ENCODE data around the gene TTC1. TPM values are rescaled to one million over a fixed set of nuclear protein-coding genes. Genes with fewer than 3 reads are reported as not detected.

The TTC1 gene
- total and polyA plus RNA-seq, 9 of the 15 experiments (the other 6 are each of a cell fraction or from before 2014, with no cell fraction given) = 51.9 to 173 (median 87.7) TPM

- DNase-seq (ENCODE audit: extremely low read depth in 1 of 4, low spot score in 3 of 4) (peak in 1 of 4 experiments; percentile 15), ATAC-seq (peak; percentile 58), FAIRE-seq (no peak)
- peak overlapping the region; percentile 91 to 92 for H3K9ac ChIP-seq (ENCODE audit: insufficient read depth in 1 of 2, low read depth in 2 of 2, low read length in 2 of 2)
- under 1% methylated on average over 11 of the region's 11 CpGs for WGBS (ENCODE audit: insufficient coverage, low coverage, missing lambda C conversion rate)
- peaks cover 34% of the 10 kb centered on the region for H3K36me3 ChIP-seq (ENCODE audit: control insufficient read depth, insufficient read depth, low read length)
- intact Hi-C loops (cut with micrococcal nuclease) = no loop called here
- peak overlapping the region; percentile 89 for H3K27ac ChIP-seq (ENCODE audit: extremely low read depth, low read depth, low read length)
- BruUV-seq (replicated peaks) = no TSS peak
- no peaks in the 10 kb centered on the region for H3K9me1 ChIP-seq (ENCODE audit: control insufficient read depth, insufficient read depth, low read length)
- peak overlapping the region; percentile 100 for H3K4me2 ChIP-seq (ENCODE audit: insufficient read depth, low read length)
- CTCF ChIA-PET (ENCODE audit: low intra/inter-chr PET ratio) = no interaction called here
- in situ Hi-C loops (cut with MboI) = no loop called here
- TF ChIP-seq ARID2 (IDR thresholded peaks at IDR 0.05) (no peak), RBFOX2 (IDR thresholded peaks at IDR 0.05; ENCODE audit: low read depth, low read length) (0 out of 2 replicates have a peak, but pooled peaks have one; percentile 26)
- H3K79me2 ChIP-seq (ENCODE audit: control insufficient read depth, insufficient read depth, low read length) = peaks cover 27% of the 10 kb centered on the region
- peak overlapping the region; percentile 99; the same call in 1 of the 2 replicates for H2AFZ ChIP-seq (ENCODE audit: low read depth, low read length)
- POLR2A ChIA-PET = interaction anchor here (0.7 to 2.5 kb wide), 4 partner anchors 9 to 187 kb away, joined by 3 to 23 read pairs (median 4); no protein-coding TSS in a partner anchor
- H3K4me1 ChIP-seq (replicated peaks in 1 of 2; ENCODE audit: control insufficient read depth in 2 of 2, insufficient read depth in 2 of 2, low read length in 2 of 2) = peaks cover 3% of the 10 kb centered on the region in 2 experiments; a peak in 3 of 5 replicates
- H3K27me3 ChIP-seq (ENCODE audit: control insufficient read depth in 2 of 2, insufficient read depth in 2 of 2, low read length in 2 of 2) = no peaks in the 10 kb centered on the region
- H4K20me1 ChIP-seq (replicated peaks; ENCODE audit: control insufficient read depth, insufficient read depth, low read length) = no peaks in the 10 kb centered on the region
- H3K4me3 ChIP-seq = peak overlapping the region; percentile 88
- no peaks in the 10 kb centered on the region for H3K9me3 ChIP-seq (replicated peaks; ENCODE audit: control insufficient read depth, insufficient read depth, low read depth, low read length)
Measured at GRCh38 chr5:160009591-160009989, 651 bp downstream of the TTC1 start.

GRCh38 chr5:160011471-160011870 lies 2.5 kb downstream of the TTC1 start:
- Histone ChIP-seq H3K4me1 (replicated peaks in 1 of 2; ENCODE audit: control insufficient read depth in 2 of 2, insufficient read depth in 2 of 2, low read length in 2 of 2) (peaks cover 3% of the 10 kb centered on the region in 2 experiments; a peak in 3 of 5 replicates), H3K79me2 (ENCODE audit: control insufficient read depth, insufficient read depth, low read length) (peaks cover 27% of the 10 kb centered on the region), H2AFZ (ENCODE audit: low read depth, low read length) (no peak overlapping the region), H3K4me2 (ENCODE audit: insufficient read depth, low read length) (no peak overlapping the region), H3K9me3 (replicated peaks; ENCODE audit: control insufficient read depth, insufficient read depth, low read depth, low read length) (no peaks in the 10 kb centered on the region), H3K27me3 (ENCODE audit: control insufficient read depth in 2 of 2, insufficient read depth in 2 of 2, low read length in 2 of 2) (no peaks in the 10 kb centered on the region), H3K27ac (ENCODE audit: extremely low read depth, low read depth, low read length) (no peak overlapping the region), H3K36me3 (ENCODE audit: control insufficient read depth, insufficient read depth, low read length) (peaks cover 46% of the 10 kb centered on the region), H3K4me3 (no peak overlapping the region), H3K9ac (ENCODE audit: insufficient read depth in 1 of 2, low read depth in 2 of 2, low read length in 2 of 2) (no peak overlapping the region), H4K20me1 (replicated peaks; ENCODE audit: control insufficient read depth, insufficient read depth, low read length) (no peaks in the 10 kb centered on the region), H3K9me1 (ENCODE audit: control insufficient read depth, insufficient read depth, low read length) (no peaks in the 10 kb centered on the region)
- intact Hi-C loops (cut with micrococcal nuclease) (no loop called here), in situ Hi-C loops (cut with MboI) (no loop called here)
- BruUV-seq (replicated peaks) = no TSS peak
- no peak for DNase-seq (ENCODE audit: extremely low read depth in 1 of 4, low spot score in 3 of 4)
- no peak for ATAC-seq
- POLR2A ChIA-PET = interaction anchor here (2.5 kb wide), 1 partner anchor 11 kb away, joined by 11 read pairs; no protein-coding TSS in a partner anchor
- no peak for TF ChIP-seq GATA2 (CRISPR knock-in tag; IDR thresholded peaks at IDR 0.05)
- no peak for TF ChIP-seq C11orf30 (IDR thresholded peaks at IDR 0.05; ENCODE audit: low read depth)
- TF ChIP-seq SIX5 (IDR thresholded peaks at IDR 0.05; ENCODE audit: borderline replicate concordance in 1 of 2, insufficient read depth in 1 of 2, low read depth in 1 of 2, low read length in 2 of 2) = no peak
- no peak for TF ChIP-seq STAT5B (CRISPR knock-in tag; IDR thresholded peaks at IDR 0.05)
- CTCF ChIA-PET (ENCODE audit: low intra/inter-chr PET ratio) = no interaction called here
- no peak for FAIRE-seq

All from K562 (cell line).